DND-41 (cell line): Measurements from ENCODE around the gene HELZ.

Source experiments
- CTCF ChIP-seq: IDR thresholded peaks from 2 replicates; pipeline ENCODE4 v1.5.1; 2012; ENCODE audit warnings: borderline replicate concordance, low read length, moderate library complexity, mild to moderate bottlenecking; ENCODE audit not compliant: poor library complexity, severe bottlenecking; ENCODE audit errors: extremely low read depth
- EZH2 ChIP-seq: IDR thresholded peaks from 3 replicates; pipeline ENCODE4 v1.6.1; 2012; ENCODE audit warnings: borderline replicate concordance, low read depth, mild to moderate bottlenecking, moderate library complexity, low read length, inconsistent platforms; ENCODE audit not compliant: severe bottlenecking

DNA sequence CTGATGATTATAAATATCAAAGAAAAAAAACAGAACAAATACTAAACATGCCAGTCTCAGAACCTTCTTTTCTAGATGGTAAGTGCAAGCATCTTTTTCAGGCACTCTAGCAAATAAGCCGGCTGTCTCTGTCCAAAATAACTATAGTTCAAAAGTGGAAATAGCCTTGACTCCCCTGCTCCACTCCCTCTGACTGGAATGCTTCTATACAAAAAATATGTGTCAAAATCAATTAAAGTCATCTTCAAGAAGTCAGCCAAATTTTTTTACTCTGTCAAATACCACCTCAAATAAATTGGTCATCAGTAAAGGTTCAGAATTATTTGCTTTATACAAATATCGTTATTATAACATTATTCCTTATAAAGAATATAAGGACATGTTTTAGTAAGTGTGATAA, 117.1 kb downstream of the HELZ start:
- TF ChIP-seq CTCF (no peak), EZH2 (no peak)
